Kidney capillary endothelial cell (primary cell): ENCODE results near the gene ZNF12.
A peak's percentile ranks its signal among the peaks of the same experiment; 100 is the strongest.

Source experiments
- DNase-seq: peaks from one replicate; pipeline ENCODE4 v3.0.0-alpha.2; 2018; ENCODE audit warnings: low spot score

ZNF12 gene

DNA sequence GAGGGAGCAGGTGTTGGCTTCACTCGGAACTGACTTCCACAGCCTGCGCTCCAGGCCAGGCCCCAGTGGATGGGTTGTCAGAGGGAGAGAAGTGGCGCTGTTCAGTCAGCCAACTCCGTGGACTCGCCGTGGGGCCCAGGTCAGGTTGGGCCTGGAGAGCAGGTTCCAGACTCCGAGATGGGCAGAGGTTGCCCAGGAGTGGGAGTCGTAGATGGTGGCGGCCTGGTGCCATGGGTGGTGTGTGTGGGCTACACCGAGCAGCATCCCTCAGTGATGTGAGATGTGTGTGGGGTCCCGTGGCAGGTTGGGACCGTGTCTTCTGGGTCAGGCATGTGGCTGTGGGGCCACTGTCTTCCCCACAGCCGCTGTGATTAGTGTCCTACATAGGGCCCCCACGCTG lies 59.2 kb downstream of the ZNF12 start:
- DNase-seq, result no peak

- DNase-seq, result no peak
Measured at GRCh38 chr7:6647080-6647479, 59.7 kb downstream of the ZNF12 start.

DNA sequence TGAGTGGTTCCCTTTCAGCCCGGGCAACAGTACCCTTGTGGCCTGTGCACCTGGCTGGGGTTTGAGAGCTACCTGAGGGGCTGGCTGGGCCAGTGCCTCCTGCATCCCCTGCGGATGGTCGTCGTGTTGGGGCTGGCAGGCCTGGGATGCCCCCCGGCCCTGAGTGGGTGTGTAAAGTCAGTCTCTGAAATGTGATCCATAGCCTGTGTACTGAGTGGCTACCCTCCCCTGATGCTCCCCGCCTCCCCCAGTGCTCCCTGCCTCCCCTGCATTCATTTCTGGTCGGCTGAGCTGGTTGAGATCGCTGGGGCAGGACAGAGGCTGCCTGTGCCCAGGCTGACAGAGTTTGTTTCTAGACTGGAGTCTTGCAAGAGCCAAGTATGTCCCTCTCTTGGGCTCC lies 60.3 kb downstream of the ZNF12 start:
- no peak for DNase-seq

- no peak for DNase-seq
Measured at GRCh38 chr7:6644728-6645127, 62.0 kb downstream of the ZNF12 start.

DNA sequence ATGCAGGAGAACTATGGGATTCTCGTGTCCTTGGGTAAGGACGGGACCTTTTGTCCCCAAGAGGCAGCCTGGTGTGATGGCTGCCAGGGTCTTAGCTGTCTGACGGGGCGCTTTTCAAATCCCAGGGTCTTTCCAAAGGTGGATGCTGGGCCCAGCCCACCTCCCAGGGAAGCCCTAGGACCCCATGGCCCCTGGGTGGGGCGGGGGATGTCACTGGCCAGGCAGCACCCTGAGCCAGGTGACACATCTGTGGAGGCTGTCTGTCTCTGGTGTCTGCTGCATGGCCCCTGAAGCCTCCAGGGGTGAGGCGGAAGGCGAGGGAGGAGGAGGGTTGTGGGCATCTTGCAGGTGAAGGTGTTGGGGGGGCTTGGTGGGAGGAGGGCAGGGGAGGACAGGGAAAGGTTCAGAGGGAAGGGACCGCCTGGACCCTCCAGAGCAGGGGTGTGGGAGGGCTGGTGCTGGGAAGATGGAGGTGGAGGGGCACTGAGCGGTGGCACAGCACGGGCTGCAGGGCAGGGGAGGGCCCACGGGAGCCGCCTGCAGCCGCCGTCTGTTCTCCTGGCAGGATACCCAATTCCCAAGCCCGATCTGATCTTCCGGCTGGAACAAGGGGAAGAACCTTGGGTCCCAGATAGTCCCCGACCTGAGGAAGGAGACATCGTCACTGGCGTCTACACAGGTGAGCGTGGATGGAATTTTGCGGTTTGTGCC lies 62.7 kb downstream of the ZNF12 start:
- DNase-seq, result no peak

GRCh38 chr7:6642861-6643640 lies 63.7 kb downstream of the ZNF12 start:
- no peak for DNase-seq

- no peak for DNase-seq
Measured at GRCh38 chr7:6642239-6642839, 64.4 kb downstream of the ZNF12 start.

DNA sequence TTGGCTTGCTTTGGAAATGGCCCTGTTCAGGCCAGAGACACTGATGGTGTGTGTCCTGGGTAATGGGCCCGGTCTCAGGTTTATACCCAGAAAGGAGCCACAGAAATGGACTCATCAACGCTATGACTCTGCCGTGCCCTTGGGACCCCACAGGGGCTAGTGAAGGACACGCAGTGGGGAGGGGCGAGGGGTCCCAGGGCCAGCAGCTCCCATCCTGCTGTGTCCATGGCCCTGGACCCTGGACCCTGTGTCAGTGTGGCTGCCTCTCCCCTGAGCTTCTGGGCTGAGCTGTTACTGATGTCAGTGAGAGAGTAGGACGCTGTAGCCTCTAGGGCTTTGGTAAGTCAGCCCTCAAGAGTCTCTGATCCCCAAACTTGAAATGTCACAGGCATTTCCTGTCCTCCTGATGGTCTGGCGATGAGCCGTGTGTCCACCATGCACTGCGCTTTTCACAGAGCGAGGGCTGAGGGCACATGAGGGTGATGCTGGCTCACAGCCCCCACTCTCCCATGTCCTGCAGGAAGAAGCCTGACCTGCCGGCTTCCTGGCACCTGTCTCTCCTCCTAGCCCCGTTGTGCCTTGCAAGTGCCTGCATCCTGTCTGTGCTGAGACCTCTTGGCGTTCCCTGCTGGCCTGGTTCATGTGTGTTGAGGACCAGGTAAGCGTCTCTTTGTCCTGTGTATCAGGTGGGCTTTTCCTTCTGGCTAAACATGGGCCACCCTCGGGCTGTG lies 65.3 kb downstream of the ZNF12 start:
- no peak for DNase-seq

DNA sequence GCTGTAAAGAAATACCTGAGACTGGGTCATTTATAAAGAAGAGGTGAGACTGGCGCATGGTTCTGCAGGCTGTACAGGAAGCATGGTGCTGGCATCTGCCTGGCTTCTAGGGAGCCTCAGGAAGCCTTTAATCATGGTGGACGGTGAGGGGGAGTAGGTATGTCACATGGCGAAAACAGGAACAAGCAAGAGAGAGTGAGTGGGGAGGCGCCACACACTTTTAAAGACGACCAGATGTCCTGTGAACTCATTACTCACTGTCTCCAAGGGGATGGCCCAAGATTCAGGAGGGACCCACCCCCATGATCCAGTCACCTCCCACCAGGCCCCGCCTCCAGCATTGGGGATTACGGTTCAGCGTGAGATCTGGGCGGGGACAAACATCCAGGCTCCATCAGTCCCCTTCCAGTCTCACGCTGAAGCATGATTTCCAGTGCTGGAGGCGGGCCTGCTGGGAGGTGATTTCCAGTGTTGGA lies 66.5 kb downstream of the ZNF12 start:
- peak; percentile 9 for DNase-seq

GRCh38 chr7:6639627-6640026 lies 67.1 kb downstream of the ZNF12 start:
- no peak for DNase-seq

- DNase-seq, result no peak
Measured at GRCh38 chr7:6639032-6639431, 67.7 kb downstream of the ZNF12 start.
